ENCODE results near the gene S100A7. TPM values are rescaled to one million over a fixed set of nuclear protein-coding genes. Genes with fewer than 3 reads are reported as not detected.
"Not testable (repeated sequence)": the region's sequence is repeated elsewhere in the genome, so short reads cannot be mapped to it uniquely, and the experiment has no call there.

The S100A7 gene
- total and polyA plus RNA-seq, 2 donors (not counting 1 experiment from before 2014, with no cell fraction given), result not detected

DNA sequence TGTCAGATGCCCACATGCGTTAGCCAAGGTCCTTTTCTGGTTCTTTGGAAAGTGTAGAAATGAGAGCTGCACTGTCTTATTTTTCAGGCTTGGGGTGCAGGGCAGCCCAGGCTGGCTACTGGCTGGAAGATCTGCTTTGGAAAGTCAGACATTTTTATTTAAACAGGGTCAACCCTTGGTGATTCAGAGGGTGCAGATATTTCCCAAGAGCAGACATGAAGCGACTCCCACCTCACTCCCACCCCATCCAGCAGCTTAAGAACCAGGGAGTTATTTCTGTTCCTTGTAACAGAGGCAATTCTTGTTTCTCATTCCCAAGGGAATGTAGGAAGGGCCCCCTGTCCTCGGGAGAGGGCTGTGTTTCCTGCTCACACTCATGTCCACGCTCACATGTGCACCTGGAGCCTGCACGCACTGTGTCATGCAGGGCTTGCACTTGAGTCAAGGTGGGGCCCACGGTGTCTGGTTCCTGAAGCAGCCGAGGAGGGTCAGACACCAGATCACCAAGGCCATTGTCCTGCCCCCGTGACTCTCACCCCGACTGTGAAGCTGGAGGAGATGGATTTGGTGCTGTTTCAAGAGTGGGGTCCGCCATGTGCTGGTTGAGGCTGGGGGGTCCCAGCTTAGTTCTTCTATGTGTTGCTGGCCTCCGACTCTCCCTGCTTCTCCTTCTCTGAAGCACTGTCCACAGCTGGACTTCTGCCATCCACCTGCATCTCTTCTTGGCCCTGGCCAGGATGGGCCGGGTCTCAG lies 43.1 kb downstream of the S100A7 start:
- Histone ChIP-seq H3K27ac (ENCODE audit: insufficient read depth, low read length) (no peak overlapping the region), H3K4me2 (ENCODE audit: extremely low read depth, insufficient read depth, low read length) (no peak overlapping the region), H3K79me2 (ENCODE audit: control insufficient read depth, insufficient read depth, low read length) (no peaks in the 10 kb centered on the region), H3K4me1 (ENCODE audit: control insufficient read depth, extremely low read depth, insufficient read depth, low read length) (no peaks in the 10 kb centered on the region), H4K20me1 (ENCODE audit: control insufficient read depth, extremely low read depth, insufficient read depth, low read length) (no peaks in the 10 kb centered on the region), H3K9ac (ENCODE audit: insufficient read depth, low read length) (no peak overlapping the region), H2AFZ (ENCODE audit: low read length) (no peak overlapping the region), H3K9me3 (ENCODE audit: control insufficient read depth, insufficient read depth, low read depth, low read length) (no peaks in the 10 kb centered on the region), H3K36me3 (ENCODE audit: control insufficient read depth, insufficient read depth, low read length) (no peaks in the 10 kb centered on the region), H3K27me3 (ENCODE audit: control insufficient read depth, insufficient read depth, low read length) (no peaks in the 10 kb centered on the region), H3K4me3 (replicated peaks in 1 of 4; ENCODE audit: control extremely low read depth in 1 of 4, insufficient read depth in 1 of 4, low read depth in 3 of 4, low read length in 4 of 4) (no peak overlapping the region)
- TF ChIP-seq, protein P1, sequence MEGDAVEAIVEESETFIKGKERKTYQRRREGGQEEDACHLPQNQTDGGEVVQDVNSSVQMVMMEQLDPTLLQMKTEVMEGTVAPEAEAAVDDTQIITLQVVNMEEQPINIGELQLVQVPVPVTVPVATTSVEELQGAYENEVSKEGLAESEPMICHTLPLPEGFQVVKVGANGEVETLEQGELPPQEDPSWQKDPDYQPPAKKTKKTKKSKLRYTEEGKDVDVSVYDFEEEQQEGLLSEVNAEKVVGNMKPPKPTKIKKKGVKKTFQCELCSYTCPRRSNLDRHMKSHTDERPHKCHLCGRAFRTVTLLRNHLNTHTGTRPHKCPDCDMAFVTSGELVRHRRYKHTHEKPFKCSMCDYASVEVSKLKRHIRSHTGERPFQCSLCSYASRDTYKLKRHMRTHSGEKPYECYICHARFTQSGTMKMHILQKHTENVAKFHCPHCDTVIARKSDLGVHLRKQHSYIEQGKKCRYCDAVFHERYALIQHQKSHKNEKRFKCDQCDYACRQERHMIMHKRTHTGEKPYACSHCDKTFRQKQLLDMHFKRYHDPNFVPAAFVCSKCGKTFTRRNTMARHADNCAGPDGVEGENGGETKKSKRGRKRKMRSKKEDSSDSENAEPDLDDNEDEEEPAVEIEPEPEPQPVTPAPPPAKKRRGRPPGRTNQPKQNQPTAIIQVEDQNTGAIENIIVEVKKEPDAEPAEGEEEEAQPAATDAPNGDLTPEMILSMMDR (conservative IDR thresholded peaks at IDR 0.05 in 1 of 2, IDR thresholded peaks at IDR 0.05 in 1 of 2; ENCODE audit: low read depth in 1 of 2, low read length in 2 of 2), result no peak
- TF ChIP-seq EZH2 (IDR thresholded peaks at IDR 0.05; ENCODE audit: low read length, missing control alignments), result no peak
- DNase-seq (ENCODE audit: low read depth in 2 of 2), result no peak

DNA sequence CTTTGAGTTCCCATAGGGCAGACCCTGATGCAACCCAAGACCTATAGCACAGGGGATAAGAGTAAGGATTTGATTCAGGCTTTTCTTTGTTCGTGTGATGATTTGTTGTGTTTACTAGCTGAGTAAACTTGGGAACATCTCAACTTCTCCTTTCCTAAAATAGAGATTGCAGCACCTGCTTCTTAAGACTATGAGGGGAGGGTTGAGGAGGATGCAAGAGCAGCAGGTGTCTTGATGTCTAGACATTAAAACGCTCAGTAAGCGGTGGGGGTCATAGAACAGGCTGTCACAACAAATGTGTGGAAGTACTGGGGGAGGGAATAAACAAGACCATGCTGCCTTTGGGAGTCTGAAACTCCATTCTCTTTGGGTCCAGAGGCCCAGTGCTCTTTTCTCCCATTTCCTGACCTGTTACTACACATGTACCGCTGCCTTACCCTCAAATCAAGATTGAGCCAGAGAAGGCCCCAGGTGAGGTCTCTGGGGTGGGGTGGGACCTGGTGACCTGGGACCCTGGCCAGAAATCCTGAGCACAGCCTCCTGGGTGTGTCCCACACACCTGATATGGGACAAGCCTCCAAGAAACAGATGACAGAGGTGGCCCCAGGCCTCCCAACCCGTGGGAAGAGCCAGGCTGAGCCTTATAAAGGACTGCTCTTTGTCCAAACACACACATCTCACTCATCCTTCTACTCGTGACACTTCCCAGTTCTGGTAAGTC lies 44.4 kb downstream of the S100A7 start, which contains the start of gene S100A7A:
Gene S100A7A (plus strand): TSS at position 671 of the 721 bp plus-strand sequence. CDS start 1,563 bp downstream, outside the sequence.
- H3K27ac ChIP-seq (ENCODE audit: insufficient read depth, low read length), result no peak within 1 kb of the TSS

DNA sequence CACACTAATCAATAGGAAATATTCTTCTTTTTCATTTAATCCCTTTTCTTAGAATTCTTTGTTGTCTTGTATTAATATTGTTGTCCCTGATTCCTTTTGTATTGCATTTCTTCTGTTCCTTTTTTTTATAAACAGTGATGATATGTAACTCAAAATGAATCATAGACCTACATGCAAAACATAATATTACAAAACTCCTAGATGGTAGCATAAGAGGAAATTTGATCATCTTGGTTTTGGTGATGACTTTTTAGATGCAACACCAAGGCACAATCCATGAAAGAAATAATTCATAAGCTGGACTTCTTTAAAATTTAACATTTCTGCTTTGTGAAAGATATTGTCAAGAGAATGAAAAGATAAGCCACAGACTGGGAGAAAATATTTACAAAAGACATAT lies 46.5 kb downstream of the S100A7 start:
- H3K27ac ChIP-seq (ENCODE audit: insufficient read depth, low read length), result not testable (repeated sequence)

More for the DNA sequence above, 44.4 kb downstream of the S100A7 start, which contains the start of gene S100A7A:
- no peaks in the 10 kb centered on the region for H4K20me1 ChIP-seq (ENCODE audit: control insufficient read depth, extremely low read depth, insufficient read depth, low read length)
- no peaks in the 10 kb centered on the region for H3K36me3 ChIP-seq (ENCODE audit: control insufficient read depth, insufficient read depth, low read length)
- H3K4me1 ChIP-seq (ENCODE audit: control insufficient read depth, extremely low read depth, insufficient read depth, low read length), result no peaks in the 10 kb centered on the region
- H3K9me3 ChIP-seq (ENCODE audit: control insufficient read depth, insufficient read depth, low read depth, low read length), result no peaks in the 10 kb centered on the region
- TF ChIP-seq, protein P1 (conservative IDR thresholded peaks at IDR 0.05 in 1 of 2, IDR thresholded peaks at IDR 0.05 in 1 of 2; ENCODE audit: low read depth in 1 of 2, low read length in 2 of 2), result no peak
- TF ChIP-seq EZH2 (IDR thresholded peaks at IDR 0.05; ENCODE audit: low read length, missing control alignments), result no peak
- DNase-seq (ENCODE audit: low read depth in 2 of 2), result no peak
- no peak within 1 kb of the TSS for H3K4me3 ChIP-seq (replicated peaks in 1 of 4; ENCODE audit: control extremely low read depth in 1 of 4, insufficient read depth in 1 of 4, low read depth in 3 of 4, low read length in 4 of 4)
- no peak within 1 kb of the TSS for H2AFZ ChIP-seq (ENCODE audit: low read length)
- no peaks in the 10 kb centered on the region for H3K79me2 ChIP-seq (ENCODE audit: control insufficient read depth, insufficient read depth, low read length)
- H3K27me3 ChIP-seq (ENCODE audit: control insufficient read depth, insufficient read depth, low read length), result no peaks in the 10 kb centered on the region
- no peak within 1 kb of the TSS for H3K9ac ChIP-seq (ENCODE audit: insufficient read depth, low read length)
- H3K4me2 ChIP-seq (ENCODE audit: extremely low read depth, insufficient read depth, low read length), result no peak within 1 kb of the TSS

More for the DNA sequence above, 46.5 kb downstream of the S100A7 start:
- H3K4me2 ChIP-seq (ENCODE audit: extremely low read depth, insufficient read depth, low read length); H3K4me3 ChIP-seq (replicated peaks in 1 of 4; ENCODE audit: control extremely low read depth in 1 of 4, insufficient read depth in 1 of 4, low read depth in 3 of 4, low read length in 4 of 4); H3K9ac ChIP-seq (ENCODE audit: insufficient read depth, low read length); H3K4me1 ChIP-seq (ENCODE audit: control insufficient read depth, extremely low read depth, insufficient read depth, low read length); H2AFZ ChIP-seq (ENCODE audit: low read length); H3K9me3 ChIP-seq (ENCODE audit: control insufficient read depth, insufficient read depth, low read depth, low read length); H4K20me1 ChIP-seq (ENCODE audit: control insufficient read depth, extremely low read depth, insufficient read depth, low read length); DNase-seq (ENCODE audit: low read depth in 2 of 2); H3K36me3 ChIP-seq (ENCODE audit: control insufficient read depth, insufficient read depth, low read length); H3K79me2 ChIP-seq (ENCODE audit: control insufficient read depth, insufficient read depth, low read length); H3K27me3 ChIP-seq (ENCODE audit: control insufficient read depth, insufficient read depth, low read length): not testable (repeated sequence)

Other genes starting within 250 kb of the S100A7 start
- gene PRR9, start 243.1 kb downstream of the S100A7 start, total RNA-seq, result not detected in 2 replicates
- gene PRR9, start 243.1 kb downstream of the S100A7 start, polyA plus RNA-seq, result not detected in 2 replicates
- gene LORICRIN, start 201.0 kb downstream of the S100A7 start, total RNA-seq, result not detected in 2 replicates
- gene LORICRIN, start 201.0 kb downstream of the S100A7 start, polyA plus RNA-seq, result not detected in 2 replicates
- not detected in 2 replicates for gene PGLYRP3, start 147.7 kb downstream of the S100A7 start, total RNA-seq
- not detected in 2 replicates for gene PGLYRP3, start 147.7 kb downstream of the S100A7 start, polyA plus RNA-seq
- not detected in 2 replicates for gene PGLYRP4, start 111.8 kb downstream of the S100A7 start, total RNA-seq
- not detected in 2 replicates for gene PGLYRP4, start 111.8 kb downstream of the S100A7 start, polyA plus RNA-seq
- not detected in 2 replicates for gene S100A9, start 102.8 kb downstream of the S100A7 start, total RNA-seq
- gene S100A9, start 102.8 kb downstream of the S100A7 start, polyA plus RNA-seq, result not detected in 2 replicates
- not detected in 2 replicates for gene S100A12, start 85.0 kb downstream of the S100A7 start, total RNA-seq
- gene S100A12, start 85.0 kb downstream of the S100A7 start, polyA plus RNA-seq, result not detected in 2 replicates
- not detected in 2 replicates for gene S100A8, start 69.6 kb downstream of the S100A7 start, total RNA-seq
- not detected in 2 replicates for gene S100A8, start 69.6 kb downstream of the S100A7 start, polyA plus RNA-seq
- gene S100A7A, start 44.1 kb downstream of the S100A7 start, total RNA-seq, result not detected in 2 replicates
- gene S100A7A, start 44.1 kb downstream of the S100A7 start, polyA plus RNA-seq, result not detected in 2 replicates
- 2,061 and 4,042 TPM in 2 replicates for gene S100A6, start 75.3 kb upstream of the S100A7 start, total RNA-seq
- gene S100A6, start 75.3 kb upstream of the S100A7 start, polyA plus RNA-seq, result 1,280 and 2,637 TPM in 2 replicates
- not detected in 2 replicates for gene S100A5, start 80.3 kb upstream of the S100A7 start, total RNA-seq
- gene S100A5, start 80.3 kb upstream of the S100A7 start, polyA plus RNA-seq, result 0.20 and 0.24 TPM in 2 replicates
- 85.3 and 287 TPM in 2 replicates for gene S100A4, start 85.2 kb upstream of the S100A7 start, total RNA-seq
- gene S100A4, start 85.2 kb upstream of the S100A7 start, polyA plus RNA-seq, result 371 and 928 TPM in 2 replicates
- 1.8 and 6.8 TPM in 2 replicates for gene S100A3, start 88.6 kb upstream of the S100A7 start, total RNA-seq
- 11.5 and 14.8 TPM in 2 replicates for gene S100A3, start 88.6 kb upstream of the S100A7 start, polyA plus RNA-seq
- gene S100A2, start 105.2 kb upstream of the S100A7 start, total RNA-seq, result 1.5 and 3.6 TPM in 2 replicates
- 4.8 and 10.3 TPM in 2 replicates for gene S100A2, start 105.2 kb upstream of the S100A7 start, polyA plus RNA-seq
- gene S100A16, start 152.5 kb upstream of the S100A7 start, total RNA-seq, result 121 and 122 TPM in 2 replicates
- 182 and 632 TPM in 2 replicates for gene S100A16, start 152.5 kb upstream of the S100A7 start, polyA plus RNA-seq
- gene S100A14, start 155.7 kb upstream of the S100A7 start, total RNA-seq, result 0.26 and 0.33 TPM in 2 replicates
- gene S100A14, start 155.7 kb upstream of the S100A7 start, polyA plus RNA-seq, result 0.40 and 0.51 TPM in 2 replicates
- gene S100A13, start 166.9 kb upstream of the S100A7 start, total RNA-seq, result 105 and 172 TPM in 2 replicates
- gene S100A13, start 166.9 kb upstream of the S100A7 start, polyA plus RNA-seq, result 399 TPM in 2 replicates
- gene S100A1, start 167.8 kb upstream of the S100A7 start, total RNA-seq, result 0.17 TPM in 1 of 2 replicates, not detected in the other
- 0.98 and 9.7 TPM in 2 replicates for gene S100A1, start 167.8 kb upstream of the S100A7 start, polyA plus RNA-seq
- gene CHTOP, start 173.4 kb upstream of the S100A7 start, total RNA-seq, result 22.6 and 34.0 TPM in 2 replicates
- gene CHTOP, start 173.4 kb upstream of the S100A7 start, polyA plus RNA-seq, result 47.6 and 52.2 TPM in 2 replicates
- 72.7 and 76.5 TPM in 2 replicates for gene SNAPIN, start 198.1 kb upstream of the S100A7 start, total RNA-seq
- 52.0 and 56.8 TPM in 2 replicates for gene SNAPIN, start 198.1 kb upstream of the S100A7 start, polyA plus RNA-seq
- 129 and 135 TPM in 2 replicates for gene ILF2, start 210.3 kb upstream of the S100A7 start, total RNA-seq
- gene ILF2, start 210.3 kb upstream of the S100A7 start, polyA plus RNA-seq, result 235 and 344 TPM in 2 replicates
- 0.66 and 2.1 TPM in 2 replicates for gene NPR1, start 218.0 kb upstream of the S100A7 start, total RNA-seq
- gene NPR1, start 218.0 kb upstream of the S100A7 start, polyA plus RNA-seq, result 0.14 and 0.60 TPM in 2 replicates